HepG2 (cell line): ENCODE results near the gene TRIM28. TPM values are rescaled to one million over a fixed set of nuclear protein-coding genes. Genes with fewer than 3 reads are reported as not detected.

Source experiments
- BCL6 ChIP-seq: IDR thresholded peaks from 2 replicates; pipeline ENCODE4 v1.6.1; 2016; ENCODE audit warnings: missing genetic modification reagents, missing compliant biosample characterization
- KDM1A ChIP-seq: IDR thresholded peaks from 2 replicates; pipeline ENCODE4 v1.6.1; 2016; ENCODE audit warnings: missing compliant biosample characterization
- KDM5B ChIP-seq: sonication (generic); formaldehyde crosslinking; IDR thresholded peaks from 2 replicates; pipeline ENCODE4 v1.4.0; 2020; ENCODE audit warnings: missing genetic modification reagents, mild to moderate bottlenecking, borderline replicate concordance
- MAFF ChIP-seq: IDR thresholded peaks from 2 replicates; pipeline ENCODE4 v1.6.1; 2011; ENCODE audit warnings: low read depth, low read length, improper control_type of control experiment
- MLXIP ChIP-seq: sonication (generic); formaldehyde crosslinking; IDR thresholded peaks from 2 replicates; pipeline ENCODE4 v1.9.0; 2021; ENCODE audit warnings: missing genetic modification reagents, borderline replicate concordance
- PRMT3 ChIP-seq: sonication (generic); formaldehyde crosslinking; IDR thresholded peaks from 2 replicates; pipeline ENCODE4 v1.8.1; 2022; ENCODE audit warnings: low read depth, mild to moderate bottlenecking, moderate library complexity, missing genetic modification reagents, borderline replicate concordance
- SATB2 ChIP-seq: sonication (generic); formaldehyde crosslinking; IDR thresholded peaks from 2 replicates; pipeline ENCODE4 v1.5.0; 2020; ENCODE audit warnings: missing genetic modification reagents
- TBX3 ChIP-seq: fragments of 450-650 bp; IDR thresholded peaks from 2 replicates; pipeline ENCODE4 v1.6.1; 2017; ENCODE audit warnings: antibody characterized with exemption, mild to moderate bottlenecking, inconsistent platforms, borderline replicate concordance
- ZBED4 ChIP-seq: sonication (generic); formaldehyde crosslinking; IDR thresholded peaks from 2 replicates; pipeline ENCODE4 v1.4.0; 2020; ENCODE audit warnings: missing genetic modification reagents, borderline replicate concordance
- ZBTB4 ChIP-seq: sonication (generic); formaldehyde crosslinking; IDR thresholded peaks from 2 replicates; pipeline ENCODE4 v1.4.0; 2020; ENCODE audit warnings: missing genetic modification reagents, mild to moderate bottlenecking, borderline replicate concordance
- ZFP82 ChIP-seq: sonication (generic); formaldehyde crosslinking; IDR thresholded peaks from 2 replicates; pipeline ENCODE4 v1.5.1; 2020; ENCODE audit warnings: mild to moderate bottlenecking, missing genetic modification reagents, borderline replicate concordance
- ZFY ChIP-seq: sonication (generic); formaldehyde crosslinking; IDR thresholded peaks from 2 replicates; pipeline ENCODE4 v1.4.0; 2020; ENCODE audit warnings: missing genetic modification reagents
- ZNF3 ChIP-seq: IDR thresholded peaks from 2 replicates; pipeline ENCODE4 v1.7.0; 2017; ENCODE audit warnings: inconsistent platforms
- ZNF333 ChIP-seq: sonication (generic); formaldehyde crosslinking; IDR thresholded peaks from 2 replicates; pipeline ENCODE4 v1.4.0; 2020; ENCODE audit warnings: mild to moderate bottlenecking, missing genetic modification reagents, borderline replicate concordance
- ZNF570 ChIP-seq: sonication (generic); formaldehyde crosslinking; IDR thresholded peaks from 2 replicates; pipeline ENCODE4 v1.4.0; 2020; ENCODE audit warnings: mild to moderate bottlenecking, missing genetic modification reagents, borderline replicate concordance
- ZNF737 ChIP-seq: sonication (generic); formaldehyde crosslinking; IDR thresholded peaks from 2 replicates; pipeline ENCODE4 v1.5.0; 2020; ENCODE audit warnings: missing genetic modification reagents, mild to moderate bottlenecking, borderline replicate concordance
- ZNF740 ChIP-seq: sonication (generic); formaldehyde crosslinking; IDR thresholded peaks from 2 replicates; pipeline ENCODE4 v1.4.0; 2020; ENCODE audit warnings: missing genetic modification reagents
- polyA plus RNA-seq, 8 experiments: library from polyadenylated mRNA; depleted of rRNA in 3 of 8; stranded (reverse) in 7 of 8; unstranded in 1 of 8; fragments of >200 nt; fragmentation: Illumina TruSeq in 4 of 8; extraction: Trizol in 4 of 8; gene quantifications; 2 replicates each; pipeline versions ENCODE4 v1.2.1 to v1.2.3, GENCODE V29; 2011 to 2016; ENCODE audit warnings: low read depth in 4 of 8, missing spikeins in 1 of 8, mixed read lengths in 1 of 8; ENCODE audit not compliant: insufficient read depth in 1 of 8
- total RNA-seq, 5 experiments: library from RNA; depleted of rRNA; stranded (reverse); fragments of >200 nt; fragmentation: Illumina TruSeq; extraction: Trizol; gene quantifications; 2 replicates each; pipeline ENCODE4 v1.2.3, GENCODE V29; 2016; ENCODE audit warnings: low read depth in 1 of 5

TRIM28 gene
- total and polyA plus RNA-seq, 2 of the 13 experiments (the other 11 are each of a cell fraction or from before 2014, with no cell fraction given) = 361 to 439 TPM

GRCh38 chr19:58519355-58520256 lies 24.3 kb upstream of the TRIM28 start, which contains the start of gene ZBTB45 (continued):
- TF ChIP-seq ZNF740 (CRISPR knock-in tag) (no peak; the same call in 1 of the 2 replicates), ZFY (CRISPR knock-in tag) (peak; percentile 99), ZNF3 (CRISPR knock-in tag) (peak; percentile 76), BCL6 (CRISPR knock-in tag) (peak; percentile 76), ZNF737 (CRISPR knock-in tag) (no peak), ZNF333 (CRISPR knock-in tag) (peak; percentile 86), ZBED4 (peak; percentile 84; the same call in 1 of the 2 replicates), MLXIP (CRISPR knock-in tag) (no peak), KDM1A (CRISPR knock-in tag) (no peak; the same call in 1 of the 2 replicates), KDM5B (CRISPR knock-in tag) (peak; percentile 89; the same call in 1 of the 2 replicates), ZFP82 (CRISPR knock-in tag) (peak; percentile 95), TBX3 (peak; percentile 51; the same call in 1 of the 2 replicates), ZBTB4 (CRISPR knock-in tag) (peak; percentile 96), MAFF (no peak), ZNF570 (CRISPR knock-in tag) (0 out of 2 replicates have a peak, but pooled peaks have one; percentile 74), SATB2 (CRISPR knock-in tag) (0 out of 2 replicates have a peak, but pooled peaks have one; percentile 30), PRMT3 (CRISPR knock-in tag) (peak; percentile 89; the same call in 1 of the 2 replicates)
